Gastrocnemius medialis (tissue), 4 donors: Measurements from ENCODE around the gene PERCC1. TPM values are rescaled to one million over a fixed set of nuclear protein-coding genes. Genes with fewer than 3 reads are reported as not detected.

Experiments used
- ATAC-seq, 2 donors: fragments of 150-250 bp; one replicate each; pipeline ENCODE4 v1.9.1; 2016
- DNase-seq, 2 donors: peaks; one replicate each; pipeline ENCODE4 v3.0.0-alpha.2; 2019
- H3K27ac ChIP-seq, 4 donors: fragments of 200-600 bp; sonication (generic); 1 replicate in 1 of 4; 2 replicates in 3 of 4; pipeline ENCODE4 v1.5.1; 2016 to 2018; ENCODE audit warnings: mild to moderate bottlenecking in 2 of 4, moderate library complexity in 1 of 4
- H3K27me3 ChIP-seq, 3 donors: fragments of 200-600 bp; sonication (generic) in 2 of 3; 1 replicate in 1 of 3; 2 replicates in 2 of 3; pipeline versions ENCODE4 v1.5.1 to v1.6.0; 2016 to 2019; ENCODE audit warnings: mild to moderate bottlenecking in 1 of 3, moderate library complexity in 1 of 3
- H3K36me3 ChIP-seq, 2 donors: fragments of 200-600 bp; sonication (generic) in 1 of 2; one replicate each; pipeline ENCODE4 v1.5.1; 2017 to 2018
- H3K4me1 ChIP-seq, 2 donors: fragments of 200-600 bp; sonication (generic) in 1 of 2; one replicate each; pipeline ENCODE4 v1.5.1; 2016 to 2017; ENCODE audit warnings: mild to moderate bottlenecking in 2 of 2
- H3K4me3 ChIP-seq, 4 donors: fragments of 200-600 bp; sonication (generic) in 3 of 4; 1 replicate in 1 of 4; 2 replicates in 3 of 4; pipeline ENCODE4 v1.5.1; 2016 to 2019; ENCODE audit warnings: mild to moderate bottlenecking in 2 of 4
- H3K9me3 ChIP-seq, 3 donors: fragments of 200-600 bp; sonication (generic) in 2 of 3; 1 replicate in 1 of 3; 2 replicates in 2 of 3; pipeline ENCODE4 v1.5.1; 2016 to 2019
- CTCF ChIP-seq, 5 experiments: fragments of 450-650 bp in 3 of 5; fragments of 200-600 bp in 2 of 5; sonication (generic) in 2 of 5; IDR thresholded peaks in 4 of 5; conservative IDR thresholded peaks in 1 of 5; 1 replicate in 4 of 5; 2 replicates in 1 of 5; pipeline ENCODE4 v1.5.1; 2016 to 2019; ENCODE audit warnings: antibody characterized with exemption in 5 of 5, mild to moderate bottlenecking in 3 of 5, moderate library complexity in 3 of 5
- POLR2A ChIP-seq, 2 donors: fragments of 450-650 bp; IDR thresholded peaks; one replicate each; pipeline ENCODE4 v1.6.1; 2017; ENCODE audit warnings: antibody characterized with exemption in 2 of 2, mild to moderate bottlenecking in 2 of 2, moderate library complexity in 2 of 2
- in situ Hi-C, 4 donors: fragments of 200-750 bp; cut with MboI; loops; one replicate each; pipeline versions ENCODE4 v1.15.0 to v1.8.0; 2017; ENCODE audit warnings: low sequenced_read_pairs in 4 of 4
- intact Hi-C: fragments of 100-400 bp; cut with DNase I; formaldehyde crosslinking; loops from one replicate; pipeline ENCODE4 v1.15.1; 2023; ENCODE audit warnings: low total_unique reads
- total RNA-seq, 4 donors: library from RNA; depleted of rRNA; stranded (reverse); fragments of >200 nt; gene quantifications; one replicate each; pipeline versions ENCODE4 v1.1.0 to v1.2.3, GENCODE V29; 2016

Gene PERCC1
- total RNA-seq, 4 donors from 2014 or later: not detected

GRCh38 chr16:1457489-1458245, 26.8 kb downstream of the PERCC1 start:
- peaks cover 0 to 70% of the 10 kb centered on the region in 2 donors for H3K36me3 ChIP-seq
- intact Hi-C loops (no loop called here), in situ Hi-C loops (no loop called here)
- H3K4me3 ChIP-seq: no peak overlapping the region
- TF ChIP-seq CTCF (IDR thresholded peaks at IDR 0.05 in 4 of 5, conservative IDR thresholded peaks at IDR 0.05 in 1 of 5) (no peak), POLR2A (IDR thresholded peaks at IDR 0.05) (no peak)
- no peak for ATAC-seq
- no peaks in the 10 kb centered on the region for H3K27me3 ChIP-seq
- no peak for DNase-seq
- no peak overlapping the region for H3K27ac ChIP-seq
- H3K9me3 ChIP-seq: no peaks in the 10 kb centered on the region
- no peaks in the 10 kb centered on the region for H3K4me1 ChIP-seq

- no peaks in the 10 kb centered on the region for H3K4me1 ChIP-seq
- H3K9me3 ChIP-seq: no peaks in the 10 kb centered on the region
- ATAC-seq (no peak), DNase-seq (no peak)
- peaks cover 0 to 62% of the 10 kb centered on the region in 2 donors for H3K36me3 ChIP-seq
- H3K27me3 ChIP-seq: no peaks in the 10 kb centered on the region
- no peak for TF ChIP-seq CTCF (IDR thresholded peaks at IDR 0.05 in 4 of 5, conservative IDR thresholded peaks at IDR 0.05 in 1 of 5)
- no peak for TF ChIP-seq POLR2A (IDR thresholded peaks at IDR 0.05)
- intact Hi-C loops: no loop called here
- in situ Hi-C loops: no loop called here
- H3K4me3 ChIP-seq: no peak overlapping the region
- H3K27ac ChIP-seq: no peak overlapping the region
Observed at GRCh38 chr16:1458336-1458976, 27.6 kb downstream of the PERCC1 start.

GRCh38 chr16:1458977-1459341, 28.1 kb downstream of the PERCC1 start:
- Histone ChIP-seq H3K4me1 (no peaks in the 10 kb centered on the region), H3K9me3 (no peaks in the 10 kb centered on the region), H3K27ac (no peak overlapping the region), H3K27me3 (no peaks in the 10 kb centered on the region), H3K4me3 (no peak overlapping the region), H3K36me3 (peaks cover 0 to 58% of the 10 kb centered on the region in 2 donors)
- ATAC-seq (no peak), DNase-seq (no peak)
- in situ Hi-C loops: no loop called here
- intact Hi-C loops: no loop called here
- TF ChIP-seq CTCF (IDR thresholded peaks at IDR 0.05 in 4 of 5, conservative IDR thresholded peaks at IDR 0.05 in 1 of 5) (no peak), POLR2A (IDR thresholded peaks at IDR 0.05) (no peak)

GRCh38 chr16:1459967-1460366, 29.1 kb downstream of the PERCC1 start:
- H3K9me3 ChIP-seq: no peaks in the 10 kb centered on the region
- no peak overlapping the region for H3K27ac ChIP-seq
- in situ Hi-C loops: no loop called here
- TF ChIP-seq CTCF (IDR thresholded peaks at IDR 0.05 in 4 of 5, conservative IDR thresholded peaks at IDR 0.05 in 1 of 5) (no peak), POLR2A (IDR thresholded peaks at IDR 0.05) (no peak)
- DNase-seq (no peak), ATAC-seq (no peak)
- intact Hi-C loops: no loop called here
- no peaks in the 10 kb centered on the region for H3K4me1 ChIP-seq
- peaks cover 0 to 52% of the 10 kb centered on the region in 2 donors for H3K36me3 ChIP-seq
- no peaks in the 10 kb centered on the region for H3K27me3 ChIP-seq
- H3K4me3 ChIP-seq: no peak overlapping the region
